GM18508 (cell line): ENCODE results near the gene COL27A1.
"Not testable (repeated sequence)": the region's sequence is repeated elsewhere in the genome, so short reads cannot be mapped to it uniquely, and the experiment has no call there.

Source experiments
- ATAC-seq: cut with Tn5 transposase; IDR thresholded peaks from one replicate; pipeline ENCODE4 v1.9.1; 2021; ENCODE audit warnings: moderate number of reproducible peaks; ENCODE audit not compliant: insufficient read depth, unreplicated experiment

Gene COL27A1

DNA sequence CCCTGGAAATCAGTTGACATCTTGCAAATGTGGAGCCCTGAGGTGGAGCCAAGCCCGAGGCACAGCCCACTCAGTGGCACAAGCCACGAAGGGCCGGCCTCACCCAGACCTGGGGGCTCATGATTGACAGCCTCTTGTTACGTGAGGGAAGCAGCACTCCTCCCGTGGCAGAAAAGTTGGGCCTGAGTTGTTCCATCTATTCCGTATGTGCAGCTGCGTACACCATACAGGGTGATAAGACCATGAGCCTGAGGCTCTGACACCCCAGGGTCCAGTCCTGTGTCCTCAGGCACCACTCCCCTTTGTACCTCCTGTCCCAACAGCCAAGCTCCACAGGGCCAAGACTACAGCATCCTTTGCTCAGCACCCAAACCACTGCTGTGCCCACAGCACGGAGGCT lies 172.4 kb downstream of the COL27A1 start:
- no peak for ATAC-seq

DNA sequence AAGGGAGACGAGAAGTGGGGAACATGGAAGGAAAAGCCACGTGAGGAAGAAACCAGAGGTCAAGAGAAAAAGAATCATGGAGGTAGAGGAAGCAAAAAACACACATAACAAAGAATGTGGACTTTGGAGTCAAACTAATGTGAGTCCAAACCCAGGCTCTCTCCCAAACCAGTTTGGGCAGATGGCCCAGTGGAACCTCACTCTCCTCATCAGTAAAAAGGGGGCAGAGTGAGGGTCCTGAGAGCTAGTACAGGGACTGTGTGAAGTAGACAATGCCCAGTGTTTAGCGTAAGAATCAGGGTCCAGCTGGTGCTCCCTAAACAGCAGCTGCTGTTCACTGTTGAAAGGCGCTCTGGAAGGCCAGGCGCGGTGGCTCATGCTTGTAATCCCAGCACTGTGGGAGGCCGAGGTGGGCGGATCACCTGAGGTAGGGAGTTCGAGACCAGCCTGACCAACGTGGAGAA lies 173.1 kb downstream of the COL27A1 start:
- not testable (repeated sequence) for ATAC-seq

- not testable (repeated sequence) for ATAC-seq
These were observed 173.7 kb downstream of the COL27A1 start for GRCh38 chr9:114328937-114329624.

DNA sequence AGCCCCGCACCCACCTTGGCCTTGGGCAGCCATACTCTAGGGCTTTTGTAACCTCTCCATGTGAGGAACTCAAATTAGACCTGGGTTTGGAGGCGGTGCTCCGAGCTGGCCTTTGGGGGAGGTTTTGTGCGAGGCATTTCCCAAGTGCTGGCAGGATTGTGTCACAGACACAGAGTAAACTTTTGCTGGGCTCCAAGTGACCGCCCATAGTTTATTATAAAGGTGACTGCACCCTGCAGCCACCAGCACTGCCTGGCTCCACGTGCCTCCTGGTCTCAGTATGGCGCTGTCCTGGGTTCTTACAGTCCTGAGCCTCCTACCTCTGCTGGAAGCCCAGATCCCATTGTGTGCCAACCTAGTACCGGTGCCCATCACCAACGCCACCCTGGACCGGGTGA lies 174.3 kb downstream of the COL27A1 start, which contains the start of gene ORM2:
Gene ORM2, plus strand, starts transcription at position 245 of the 398 bp plus-strand sequence. Its CDS starts 36 bp downstream, at position 281.
- ATAC-seq, result not testable (repeated sequence)

DNA sequence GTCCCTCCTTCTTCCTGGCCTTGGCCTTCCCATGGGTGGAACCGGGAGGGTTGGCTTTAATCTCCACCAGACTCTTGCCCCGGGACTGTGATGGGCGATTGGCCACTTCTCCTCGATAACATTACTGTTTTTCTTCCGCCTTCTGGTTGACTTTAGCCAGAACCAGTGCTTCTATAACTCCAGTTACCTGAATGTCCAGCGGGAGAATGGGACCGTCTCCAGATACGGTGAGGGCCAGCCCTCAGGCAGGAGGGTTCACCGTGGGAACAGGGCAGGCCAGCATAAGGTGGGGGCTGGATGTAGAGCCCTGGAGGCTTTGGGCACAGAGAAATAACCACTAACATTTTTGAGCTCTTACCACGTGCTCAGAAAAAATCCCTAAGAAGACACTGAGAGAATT lies 175.3 kb downstream of the COL27A1 start:
- no peak for ATAC-seq

DNA sequence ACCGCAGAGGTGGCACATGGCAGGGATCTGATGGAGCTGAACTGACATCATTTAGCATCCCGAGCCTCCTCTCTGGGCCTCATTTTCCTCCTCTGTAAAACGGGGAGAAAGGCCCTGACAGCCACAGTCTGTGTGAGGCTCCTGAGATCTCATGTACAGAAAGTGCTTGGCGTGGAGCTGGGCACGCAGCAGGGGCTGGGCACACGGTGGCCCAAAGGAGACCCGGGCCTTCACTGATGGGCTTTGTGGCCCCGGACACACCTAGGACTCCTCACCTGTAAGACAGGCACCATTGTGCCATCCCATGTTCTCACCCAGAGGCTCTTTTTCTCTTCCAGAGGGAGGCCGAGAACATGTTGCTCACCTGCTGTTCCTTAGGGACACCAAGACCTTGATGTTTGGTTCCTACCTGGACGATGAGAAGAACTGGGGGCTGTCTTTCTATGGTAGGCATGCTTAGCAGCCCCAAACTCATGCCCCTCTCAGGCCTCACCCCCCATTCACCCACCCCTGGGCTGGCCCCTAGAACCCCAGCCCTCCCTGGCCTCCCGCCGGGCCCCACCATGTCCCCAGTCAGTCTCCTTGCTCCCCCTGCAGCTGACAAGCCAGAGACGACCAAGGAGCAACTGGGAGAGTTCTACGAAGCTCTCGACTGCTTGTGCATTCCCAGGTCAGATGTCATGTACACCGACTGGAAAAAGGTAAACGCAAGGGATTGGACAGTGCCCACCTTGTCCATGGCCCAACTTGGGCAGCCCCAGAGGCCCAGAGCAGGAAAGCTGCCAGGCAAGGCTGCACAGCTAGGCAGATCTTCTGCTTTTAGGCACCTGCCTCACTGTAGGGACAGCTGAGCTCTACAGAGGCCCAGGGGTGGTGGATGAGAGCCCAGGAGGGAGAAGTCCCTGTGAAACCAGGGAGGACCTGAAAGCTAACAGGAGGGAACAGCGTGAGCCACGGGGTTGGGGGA lies 176.2 kb downstream of the COL27A1 start:
- not testable (repeated sequence) for ATAC-seq

DNA sequence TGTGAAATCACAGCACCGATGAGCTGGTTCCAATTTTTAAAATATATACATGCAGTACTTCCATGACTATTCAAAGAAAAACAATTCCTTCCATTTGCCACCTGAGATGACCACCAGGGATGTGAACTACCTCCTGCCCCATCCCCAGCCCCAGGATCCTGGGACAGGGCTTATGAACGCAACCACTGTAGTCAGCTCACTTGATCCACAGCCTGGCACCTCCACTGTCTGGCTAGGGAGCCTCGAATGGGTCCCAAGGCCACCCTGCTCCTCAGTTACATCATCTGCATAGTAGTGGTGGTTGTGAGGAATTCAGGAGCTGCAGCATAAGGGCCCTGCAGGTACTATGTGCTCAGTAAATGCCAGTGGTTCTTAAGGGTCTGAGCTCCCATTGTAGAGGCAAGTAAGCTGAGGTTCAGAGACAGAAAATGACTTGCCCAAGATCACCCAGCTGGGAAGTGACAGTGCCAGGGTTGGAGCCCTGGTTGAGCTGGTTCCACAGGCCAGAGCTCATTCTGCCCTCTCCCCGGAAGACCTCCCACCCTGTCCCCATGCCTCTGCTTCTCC lies 177.2 kb downstream of the COL27A1 start:
- not testable (repeated sequence) for ATAC-seq

DNA sequence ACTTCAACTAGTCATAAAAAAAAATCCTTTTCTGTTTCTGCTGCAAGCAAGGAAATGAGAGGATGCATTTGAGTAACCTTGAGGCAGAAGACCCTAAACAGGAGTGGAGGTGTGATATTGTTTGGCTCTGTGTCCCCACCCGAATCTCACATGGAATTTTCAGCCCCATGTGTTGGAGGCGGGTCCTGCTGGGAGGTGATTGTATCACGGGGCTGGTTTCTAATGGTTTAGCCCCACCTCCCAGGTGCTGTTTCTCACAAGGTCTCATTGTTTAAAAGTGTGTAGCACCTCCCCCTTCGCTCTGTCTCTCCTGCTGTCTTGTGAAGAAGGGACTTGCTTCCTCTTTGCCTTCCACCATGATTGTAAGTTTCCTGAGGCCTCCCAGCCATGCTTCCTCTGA lies 178.4 kb downstream of the COL27A1 start:
- not testable (repeated sequence) for ATAC-seq

GRCh38 chr9:114334490-114334889 lies 179.2 kb downstream of the COL27A1 start:
- no peak for ATAC-seq

GRCh38 chr9:114335745-114336144 lies 180.4 kb downstream of the COL27A1 start:
- no peak for ATAC-seq

DNA sequence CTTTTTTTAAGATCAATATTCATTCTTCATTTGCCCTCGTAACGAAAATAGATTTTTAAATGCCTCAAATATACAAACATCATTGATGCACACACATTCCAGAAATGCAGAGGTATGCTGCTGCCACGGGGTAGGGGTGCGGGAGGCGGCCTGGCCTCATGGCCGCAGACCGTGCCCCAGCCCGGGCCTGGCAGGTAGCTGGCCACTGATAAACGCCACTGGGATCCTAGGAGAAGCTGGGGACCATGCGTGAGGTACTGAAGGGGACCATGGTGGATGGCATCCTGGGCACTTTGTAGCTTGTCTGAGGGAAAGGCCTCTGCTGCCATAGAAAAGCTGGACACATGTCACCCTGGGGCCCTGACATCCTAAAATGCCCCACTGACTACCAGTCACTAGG lies 180.8 kb downstream of the COL27A1 start:
- no peak for ATAC-seq

- no peak for ATAC-seq
These were observed 181.5 kb downstream of the COL27A1 start for GRCh38 chr9:114336699-114337395.

GRCh38 chr9:114338187-114338586 lies 182.8 kb downstream of the COL27A1 start:
- no peak for ATAC-seq

DNA sequence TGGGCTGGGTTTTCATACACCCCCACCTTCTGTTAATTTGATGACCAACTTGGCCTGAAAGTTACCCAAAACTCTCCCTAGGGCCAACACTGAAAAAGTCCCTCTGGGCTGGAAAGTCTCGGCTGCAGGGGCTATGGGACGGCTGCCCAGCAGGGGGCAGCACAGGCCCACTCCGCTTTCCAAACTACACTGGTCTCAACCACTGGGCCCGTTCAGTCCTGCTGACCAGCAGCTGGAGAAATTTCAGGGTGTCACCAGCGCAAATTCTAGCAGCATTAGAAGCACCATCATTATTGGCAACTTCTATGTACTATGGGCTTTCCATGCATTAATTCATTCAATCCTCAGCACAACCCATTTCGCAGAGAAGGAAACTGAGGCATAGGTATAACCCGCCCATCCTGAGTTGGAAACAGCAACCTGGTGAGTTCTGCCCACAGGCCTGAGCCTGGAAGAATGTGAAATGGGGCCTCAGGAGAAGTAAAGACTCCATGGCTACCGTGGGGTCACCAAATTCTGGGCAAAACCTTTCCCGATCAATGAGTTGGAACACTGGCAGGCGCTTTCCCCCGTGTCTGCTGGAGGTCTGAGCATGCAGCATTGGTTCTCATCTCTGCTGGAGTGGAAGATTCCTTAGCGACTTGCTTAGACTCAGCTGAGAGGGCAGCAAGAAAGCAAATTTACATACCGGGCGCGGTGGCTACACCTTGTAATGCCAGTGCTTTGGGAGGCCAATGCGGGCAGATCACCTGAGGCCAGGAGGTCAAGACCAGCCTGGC lies 184.0 kb downstream of the COL27A1 start:
- ATAC-seq, result no peak

DNA sequence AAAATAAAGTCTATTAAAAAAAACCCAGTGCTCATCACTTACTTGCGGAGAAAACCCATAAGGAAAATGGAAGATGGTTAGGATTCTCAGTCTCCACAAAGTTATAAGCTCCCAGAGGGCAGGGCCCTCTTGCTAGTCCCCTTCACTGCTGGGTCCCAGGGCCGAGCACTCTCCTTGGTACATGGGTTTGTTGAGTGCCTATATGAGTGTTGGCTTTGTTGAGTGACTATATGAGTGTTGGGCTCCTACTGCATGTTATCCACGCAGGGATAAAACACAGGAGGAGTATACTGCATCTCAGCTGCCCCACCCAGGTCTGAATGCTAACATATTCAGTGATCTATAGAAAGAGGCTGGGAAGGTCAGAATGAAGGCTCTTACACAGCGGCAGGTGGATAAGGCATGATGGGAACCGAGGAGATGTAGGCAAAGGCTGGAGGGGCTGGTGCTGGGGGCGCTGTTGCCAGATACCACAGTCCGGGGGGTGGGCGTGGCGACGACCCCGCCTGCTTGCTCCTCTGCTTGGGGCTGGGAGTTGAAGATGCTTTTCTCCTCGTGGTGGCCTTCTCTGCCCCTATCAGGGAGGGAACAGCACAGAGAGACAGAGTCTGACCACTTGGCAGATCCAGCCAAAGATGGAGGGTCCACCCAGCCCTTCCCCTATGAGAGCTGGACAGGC lies 186.0 kb downstream of the COL27A1 start:
- ATAC-seq, result no peak

DNA sequence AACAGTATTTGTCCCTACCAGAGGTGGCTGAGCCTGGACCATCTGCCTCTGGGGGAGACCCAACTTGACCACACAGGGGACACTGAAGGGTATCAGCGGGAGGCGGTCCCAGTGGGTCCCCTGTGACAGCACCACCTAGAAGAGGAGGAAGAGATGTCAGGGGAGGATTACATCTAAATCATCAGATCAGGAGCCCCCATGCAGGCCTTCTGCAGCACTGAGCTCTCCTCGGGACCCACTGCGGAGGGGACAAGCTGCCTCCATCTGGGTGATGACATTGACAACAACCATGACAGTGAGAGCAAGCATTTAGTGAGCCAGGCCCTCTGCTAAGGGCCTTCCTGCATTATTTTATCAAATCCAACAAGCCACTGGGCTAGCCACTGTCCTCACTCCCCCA lies 186.7 kb downstream of the COL27A1 start:
- ATAC-seq, result no peak

- no peak for ATAC-seq
These were observed 187.6 kb downstream of the COL27A1 start for GRCh38 chr9:114342755-114343440.

DNA sequence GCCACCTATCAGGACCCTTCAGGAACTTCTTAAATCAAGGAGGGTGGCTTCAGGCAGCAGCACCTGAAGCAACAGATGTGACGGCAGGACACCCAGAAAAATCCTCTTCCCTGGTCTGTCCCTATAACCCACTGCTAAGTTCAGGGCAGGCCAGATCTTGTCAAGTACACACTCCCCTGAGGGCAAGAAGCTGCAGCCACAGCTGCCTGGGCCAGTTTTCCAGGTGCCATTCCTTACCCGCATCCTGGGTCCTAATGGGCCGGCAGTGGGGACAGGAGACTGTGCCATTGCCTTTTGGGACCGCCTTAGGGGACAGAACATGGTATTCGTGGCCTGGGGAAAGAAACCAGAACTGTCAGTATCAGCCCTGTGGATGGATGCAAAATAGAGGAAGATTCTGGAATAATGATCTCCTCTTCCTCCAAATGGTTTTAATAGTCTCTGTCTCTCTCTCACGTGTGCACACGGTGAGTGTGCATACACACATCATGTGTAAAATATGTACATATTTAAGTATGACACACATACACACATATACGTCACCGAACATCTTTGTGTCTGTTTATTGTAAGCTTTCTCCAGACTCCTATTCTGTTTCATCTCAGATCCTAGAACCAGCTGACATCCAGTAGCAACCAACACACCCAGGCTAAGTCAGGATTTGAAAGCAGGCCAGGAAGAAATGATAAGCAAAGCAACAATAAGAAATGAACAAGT lies 188.3 kb downstream of the COL27A1 start:
- no peak for ATAC-seq
